BE2C (cell line): Measurements from ENCODE around the gene CYREN.

Experiments
- DNase-seq: peaks from one replicate; pipeline ENCODE4 v3.0.0-alpha.2; 2020
- H3K27me3 ChIP-seq: fragments of 250-450 bp; sonication (Bioruptor Pico); 2 replicates; pipeline ENCODE4 v1.5.1; 2020; ENCODE audit warnings: mild to moderate bottlenecking
- H3K36me3 ChIP-seq: fragments of 250-450 bp; sonication (Bioruptor Pico); 2 replicates; pipeline ENCODE4 v1.5.1; 2020; ENCODE audit warnings: mild to moderate bottlenecking
- H3K4me1 ChIP-seq: fragments of 250-450 bp; sonication (Bioruptor Pico); 2 replicates; pipeline ENCODE4 v1.5.1; 2020
- H3K4me3 ChIP-seq: 2 replicates; pipeline ENCODE4 v1.5.1; 2011; ENCODE audit warnings: low read depth, low read length
- H3K9me3 ChIP-seq: fragments of 250-450 bp; sonication (Bioruptor Pico); 2 replicates; pipeline ENCODE4 v1.5.1; 2020
- TF ChIP-seq, protein P1 (sequence below): IDR thresholded peaks from 2 replicates; pipeline ENCODE4 v1.5.1; 2012; ENCODE audit warnings: mild to moderate bottlenecking, low read depth, low read length

CYREN gene

DNA sequence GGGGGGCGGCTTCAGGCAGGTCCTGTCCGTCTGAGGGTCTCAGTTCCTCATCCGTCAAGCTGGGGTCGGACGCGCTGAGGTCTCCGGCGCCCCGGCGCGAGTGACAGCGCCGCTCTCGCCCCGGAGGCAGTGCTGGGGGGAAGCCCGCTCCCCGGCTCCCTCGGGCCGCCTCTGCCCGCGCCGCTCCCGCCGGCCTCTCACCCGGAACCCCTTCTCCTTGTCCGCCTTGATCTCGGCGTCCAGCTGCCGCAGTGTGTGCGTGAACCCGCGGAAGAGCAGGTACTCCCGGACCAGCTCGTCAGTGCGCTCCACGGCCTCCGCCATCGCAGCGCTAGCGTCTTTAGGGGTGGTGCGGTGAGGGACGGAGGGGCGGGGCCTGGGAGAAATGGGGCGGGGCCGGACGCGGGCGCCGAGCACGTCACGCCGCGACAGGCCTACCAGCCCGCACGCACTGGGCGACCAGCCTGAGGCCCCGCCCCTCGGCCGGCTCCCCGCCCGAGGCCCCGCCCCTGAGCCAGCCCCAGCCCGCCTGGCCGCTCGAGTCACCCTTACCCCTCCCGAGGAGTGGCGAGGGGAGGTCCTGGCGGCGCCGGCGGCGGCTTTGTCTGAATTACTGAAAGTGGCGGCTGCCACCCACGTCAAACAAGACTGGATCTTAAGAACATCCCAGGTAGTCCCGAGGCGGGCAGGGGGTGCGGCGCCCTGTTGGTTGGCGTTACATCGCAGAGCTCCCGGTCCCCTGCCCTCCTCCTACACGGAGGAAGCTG lies 40.9 kb upstream of the CYREN start, which contains the start of gene WDR91:
Gene WDR91, minus strand, starts transcription at position 348 of the 767 bp plus-strand sequence. Its CDS starts 24 bp downstream, at position 324.
- 0 out of 2 replicates have a peak, but pooled peaks cover 3% of the 10 kb centered on the region for H3K4me1 ChIP-seq
- no peaks in the 10 kb centered on the region for H3K9me3 ChIP-seq
- peak within 1 kb of the TSS; percentile 83 for H3K4me3 ChIP-seq
- no peaks in the 10 kb centered on the region for H3K36me3 ChIP-seq
- TF ChIP-seq, protein P1, sequence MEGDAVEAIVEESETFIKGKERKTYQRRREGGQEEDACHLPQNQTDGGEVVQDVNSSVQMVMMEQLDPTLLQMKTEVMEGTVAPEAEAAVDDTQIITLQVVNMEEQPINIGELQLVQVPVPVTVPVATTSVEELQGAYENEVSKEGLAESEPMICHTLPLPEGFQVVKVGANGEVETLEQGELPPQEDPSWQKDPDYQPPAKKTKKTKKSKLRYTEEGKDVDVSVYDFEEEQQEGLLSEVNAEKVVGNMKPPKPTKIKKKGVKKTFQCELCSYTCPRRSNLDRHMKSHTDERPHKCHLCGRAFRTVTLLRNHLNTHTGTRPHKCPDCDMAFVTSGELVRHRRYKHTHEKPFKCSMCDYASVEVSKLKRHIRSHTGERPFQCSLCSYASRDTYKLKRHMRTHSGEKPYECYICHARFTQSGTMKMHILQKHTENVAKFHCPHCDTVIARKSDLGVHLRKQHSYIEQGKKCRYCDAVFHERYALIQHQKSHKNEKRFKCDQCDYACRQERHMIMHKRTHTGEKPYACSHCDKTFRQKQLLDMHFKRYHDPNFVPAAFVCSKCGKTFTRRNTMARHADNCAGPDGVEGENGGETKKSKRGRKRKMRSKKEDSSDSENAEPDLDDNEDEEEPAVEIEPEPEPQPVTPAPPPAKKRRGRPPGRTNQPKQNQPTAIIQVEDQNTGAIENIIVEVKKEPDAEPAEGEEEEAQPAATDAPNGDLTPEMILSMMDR: no peak
- DNase-seq: peak; percentile 98
- H3K27me3 ChIP-seq: no peaks in the 10 kb centered on the region

DNA sequence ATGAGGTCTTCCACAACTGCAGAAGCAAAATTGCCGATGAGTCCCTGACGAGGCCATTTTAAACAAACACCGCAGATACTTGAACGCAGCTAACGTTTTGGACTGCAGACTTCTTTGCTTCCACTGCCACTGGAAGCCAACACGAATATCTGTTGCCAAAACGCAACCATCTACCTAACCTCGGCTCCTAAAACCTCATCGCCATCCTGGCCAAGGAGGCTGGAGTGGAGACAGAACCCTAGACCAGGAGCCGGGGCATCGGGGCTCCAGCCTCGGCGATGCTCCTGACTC lies 40.3 kb upstream of the CYREN start:
- TF ChIP-seq, protein P1: no peak
- Histone ChIP-seq H3K4me1 (0 out of 2 replicates have a peak, but pooled peaks cover 3% of the 10 kb centered on the region), H3K27me3 (no peaks in the 10 kb centered on the region), H3K9me3 (no peaks in the 10 kb centered on the region), H3K36me3 (no peaks in the 10 kb centered on the region), H3K4me3 (peak overlapping the region; percentile 77)
- DNase-seq: no peak

DNA sequence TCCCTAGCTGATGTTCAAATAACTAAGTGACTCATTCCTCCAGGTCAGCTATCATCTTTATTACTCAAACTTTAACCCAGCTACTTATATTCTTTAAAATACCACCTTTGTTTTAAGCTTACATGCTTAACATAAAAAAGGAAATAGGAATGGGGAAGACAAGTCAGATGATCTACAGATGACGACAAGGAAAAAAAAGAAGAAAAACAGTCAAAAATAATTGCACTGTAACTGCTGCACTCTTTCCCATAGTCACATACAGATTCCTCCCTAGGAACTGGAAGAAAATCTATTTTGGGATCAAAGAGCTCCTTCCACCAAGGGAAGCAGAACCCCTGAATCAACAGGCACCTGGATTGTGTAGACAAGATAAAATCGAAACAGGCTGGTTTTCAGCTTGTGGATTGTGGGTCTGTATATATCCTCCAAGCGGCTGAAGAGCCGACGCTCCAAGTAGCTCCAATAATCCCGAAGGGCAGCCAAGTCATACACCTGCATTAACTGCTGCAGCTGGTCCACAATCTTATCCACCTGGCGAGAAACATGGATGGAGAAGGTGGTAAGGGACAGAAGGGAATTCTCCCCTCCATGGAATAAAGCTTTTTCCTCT lies 38.8 kb upstream of the CYREN start:
- TF ChIP-seq, protein P1: no peak
- Histone ChIP-seq H3K9me3 (no peaks in the 10 kb centered on the region), H3K4me1 (0 out of 2 replicates have a peak, but pooled peaks cover 3% of the 10 kb centered on the region), H3K4me3 (no peak overlapping the region), H3K27me3 (no peaks in the 10 kb centered on the region), H3K36me3 (no peaks in the 10 kb centered on the region)
- DNase-seq: no peak

DNA sequence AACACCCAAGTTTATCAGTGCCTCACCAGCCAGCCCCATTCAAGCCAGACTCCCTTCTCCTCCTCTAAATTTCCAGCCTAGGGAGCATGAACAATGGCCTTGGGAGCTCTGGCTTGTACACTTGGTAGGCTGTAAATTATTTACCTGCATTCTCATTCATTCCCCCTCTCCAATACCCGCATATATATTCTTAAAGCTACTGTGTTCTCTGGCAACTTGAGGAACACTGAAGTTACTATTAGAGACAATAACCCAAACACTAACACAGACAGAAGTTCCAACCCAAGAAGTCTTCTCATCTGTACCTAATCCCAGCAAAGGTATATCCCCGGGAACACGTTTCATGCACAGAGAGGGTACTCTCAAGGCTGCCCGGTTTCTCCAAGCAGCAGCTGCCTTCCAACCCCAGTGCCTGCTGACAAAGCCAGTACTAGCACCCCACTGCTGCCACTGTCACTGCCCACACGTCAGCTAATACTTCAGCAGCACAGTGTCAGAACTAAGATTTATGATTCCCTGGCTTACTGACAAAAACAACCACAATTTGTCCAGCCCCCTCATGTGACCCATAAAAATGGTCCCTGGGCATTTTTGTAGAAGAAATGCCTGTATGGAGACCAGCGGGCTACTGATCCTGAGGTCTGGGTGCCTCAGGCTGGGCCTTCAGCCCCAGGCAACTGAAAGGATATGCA lies 37.7 kb upstream of the CYREN start:
- Histone ChIP-seq H3K9me3 (no peaks in the 10 kb centered on the region), H3K36me3 (no peaks in the 10 kb centered on the region), H3K27me3 (no peaks in the 10 kb centered on the region), H3K4me1 (0 out of 2 replicates have a peak, but pooled peaks cover 3% of the 10 kb centered on the region), H3K4me3 (no peak overlapping the region)
- DNase-seq: no peak
- TF ChIP-seq, protein P1: no peak

DNA sequence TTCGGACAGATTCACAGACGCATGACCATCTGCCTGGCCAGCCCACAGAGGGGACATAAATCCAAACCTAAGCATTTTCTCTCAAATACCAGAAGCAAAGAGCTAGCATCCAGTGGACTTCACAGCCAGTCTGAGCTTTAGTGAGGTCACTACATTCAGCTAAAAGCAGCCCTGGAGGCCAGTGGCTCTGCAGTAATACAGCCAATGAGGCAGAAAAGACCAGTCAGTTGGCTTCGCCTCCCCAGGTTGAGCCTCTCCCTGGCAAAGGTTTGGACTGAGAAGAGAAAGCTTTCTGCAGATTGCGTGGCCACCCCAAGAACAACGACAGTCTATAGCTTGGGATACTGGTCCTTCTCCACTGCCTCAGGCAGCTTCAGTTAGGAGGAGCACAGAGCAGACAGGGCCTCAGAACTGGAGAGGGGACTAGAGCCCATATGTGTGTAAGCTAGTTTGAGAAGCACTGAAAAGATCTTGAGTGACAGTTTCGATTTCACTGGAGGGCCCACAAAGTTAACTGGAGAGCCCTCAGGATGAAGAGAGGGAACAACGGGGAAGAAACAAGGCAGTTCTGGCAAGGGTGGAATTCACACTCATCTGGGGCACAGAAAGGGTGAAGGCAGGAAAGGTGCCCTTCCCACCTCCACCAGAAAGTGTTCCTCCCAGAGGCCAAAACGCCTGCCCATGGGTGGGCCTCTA lies 37.0 kb upstream of the CYREN start:
- TF ChIP-seq, protein P1: no peak
- Histone ChIP-seq H3K4me1 (0 out of 2 replicates have a peak, but pooled peaks cover 3% of the 10 kb centered on the region), H3K36me3 (no peaks in the 10 kb centered on the region), H3K9me3 (no peaks in the 10 kb centered on the region), H3K4me3 (no peak overlapping the region), H3K27me3 (no peaks in the 10 kb centered on the region)
- DNase-seq: no peak
